G401 (cell line): Measurements from ENCODE around the gene ESPL1. TPM values are rescaled to one million over a fixed set of nuclear protein-coding genes. Genes with fewer than 3 reads are reported as not detected.
A peak's percentile ranks its signal among the peaks of the same experiment; 100 is the strongest.

Source experiments
- DNase-seq: peaks from one replicate; pipeline ENCODE4 v3.0.0-alpha.2; 2015; ENCODE audit warnings: low spot score
- in situ Hi-C: cut with HindIII; loops from 2 replicates; pipeline ENCODE4 v1.10.0; 2016; ENCODE audit warnings: low sequenced_read_pairs, mixed read lengths
- total RNA-seq: library from RNA; depleted of rRNA; stranded (reverse); fragments of >200 nt; shearing (Covaris generic); gene quantifications from 2 replicates; pipeline ENCODE4 v1.2.3, GENCODE V29; 2014

ESPL1 gene
- total RNA-seq, 1 experiment from 2014 or later, result 21.8 TPM

DNA sequence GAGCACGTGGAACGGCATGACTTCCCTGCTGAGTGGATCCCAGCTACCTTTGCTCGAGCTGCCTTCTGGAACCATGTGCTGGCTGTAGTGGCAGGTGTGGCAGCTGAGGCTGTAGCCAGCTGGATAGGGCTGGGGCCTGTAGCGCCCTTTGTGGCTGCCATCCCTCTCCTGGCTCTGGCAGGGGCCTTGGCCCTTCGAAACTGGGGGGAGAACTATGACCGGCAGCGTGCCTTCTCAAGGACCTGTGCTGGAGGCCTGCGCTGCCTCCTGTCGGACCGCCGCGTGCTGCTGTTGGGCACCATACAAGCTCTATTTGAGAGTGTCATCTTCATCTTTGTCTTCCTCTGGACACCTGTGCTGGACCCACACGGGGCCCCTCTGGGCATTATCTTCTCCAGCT is 14.8 kb upstream of the ESPL1 start:
- in situ Hi-C loops, result no loop called here

DNA sequence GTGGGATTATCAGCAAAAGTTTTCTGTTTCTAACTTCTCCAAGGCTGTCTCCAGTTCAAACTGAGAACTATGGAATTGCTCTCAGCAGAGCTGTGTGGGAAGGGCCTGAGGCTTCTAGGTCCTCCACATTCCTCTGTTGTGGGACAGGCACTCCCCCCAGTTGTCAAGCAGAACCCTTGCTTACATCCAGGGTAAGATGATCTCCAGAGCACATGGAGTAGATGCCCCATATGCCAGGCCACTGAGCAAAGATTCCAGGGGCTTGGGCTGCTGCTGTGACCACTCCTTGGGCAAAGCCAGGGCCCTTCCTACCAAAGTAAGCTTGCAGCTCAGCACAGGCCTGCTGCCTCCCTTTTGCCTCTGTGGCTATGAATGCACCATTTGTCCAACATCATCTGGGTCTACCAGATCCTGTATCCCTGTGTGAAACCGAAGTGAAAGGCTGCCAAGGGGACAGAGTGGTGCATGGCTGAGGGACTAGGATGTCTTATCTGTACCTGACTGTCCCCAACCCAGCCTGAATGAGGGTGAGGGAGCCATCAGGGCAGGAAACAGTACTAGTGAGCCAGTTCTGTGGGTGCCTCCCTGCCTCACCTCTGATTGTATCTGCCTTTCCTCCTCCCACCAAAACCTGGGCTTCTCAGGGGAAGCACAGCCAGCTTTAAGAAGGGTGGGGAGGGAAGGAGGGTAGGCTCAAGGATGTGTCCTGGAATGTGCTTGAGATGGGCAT is 13.1 kb upstream of the ESPL1 start:
- no peak for DNase-seq
- in situ Hi-C loops, result no loop called here

More for the DNA sequence above, 14.8 kb upstream of the ESPL1 start:
- DNase-seq, result no peak

DNA sequence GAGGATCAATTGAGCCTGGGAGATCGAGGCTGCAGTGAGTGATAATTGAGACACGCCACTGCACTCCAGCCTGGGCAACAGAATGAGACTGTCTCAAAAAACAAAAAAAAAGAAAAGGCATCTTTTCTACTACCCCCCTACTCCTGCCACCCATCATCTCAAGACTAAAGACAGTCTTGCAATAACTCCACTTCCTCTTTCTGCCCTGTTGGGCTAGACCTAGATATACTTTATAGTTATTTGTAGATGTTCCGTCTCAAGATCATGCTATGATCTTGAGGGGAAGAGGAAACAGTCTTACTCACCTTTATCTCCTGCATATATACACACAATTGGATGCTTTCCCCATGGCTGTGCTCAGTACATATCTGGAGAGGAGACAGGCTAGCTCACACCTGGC is 12.1 kb upstream of the ESPL1 start:
- in situ Hi-C loops, result no loop called here
- no peak for DNase-seq

DNA sequence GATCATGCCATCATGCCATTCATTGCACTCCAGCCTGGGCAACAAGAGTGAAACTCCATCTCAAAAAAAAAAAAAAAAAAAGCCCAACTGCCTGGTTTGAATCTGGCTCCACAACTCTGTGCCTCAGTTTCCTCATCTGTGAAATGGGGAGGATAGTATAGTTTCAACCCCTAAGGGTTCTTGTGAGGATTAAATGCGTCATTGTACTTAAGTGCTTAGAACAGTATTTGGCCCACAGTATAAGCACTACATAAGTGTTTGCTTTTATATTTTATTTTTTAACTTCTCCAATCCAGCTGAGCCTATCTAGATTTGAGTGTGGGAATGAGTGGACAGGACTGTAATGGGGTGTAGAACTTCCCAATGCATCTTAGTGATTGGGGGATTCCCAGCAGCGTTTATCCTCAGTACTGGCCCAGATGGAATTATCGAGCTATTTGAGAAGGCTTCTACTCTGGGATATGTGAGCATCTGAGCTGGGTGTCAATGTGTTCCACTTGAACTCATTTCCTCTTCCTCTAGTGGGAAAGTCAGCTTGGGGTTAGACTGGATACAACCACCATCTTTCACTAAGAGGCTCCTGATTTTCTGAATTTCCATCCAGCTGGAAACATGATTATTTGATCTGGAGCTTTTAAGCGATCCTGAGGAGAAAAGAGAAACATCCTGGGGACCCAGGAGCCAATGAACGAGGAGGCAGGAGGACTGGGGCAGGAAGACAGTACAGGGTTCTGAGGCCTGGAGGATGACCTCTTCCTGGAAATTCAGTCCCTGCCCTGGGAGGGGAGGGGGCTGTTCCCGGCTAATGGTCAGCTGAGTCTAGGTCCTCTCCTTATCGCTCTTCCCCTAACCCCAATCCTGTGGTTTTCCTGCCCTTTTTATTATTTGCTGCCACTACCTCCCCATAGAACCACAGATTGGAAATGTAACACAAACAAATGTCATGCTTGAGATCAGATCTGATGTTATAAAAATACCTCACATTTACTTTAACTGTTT is 9.3 kb upstream of the ESPL1 start:
- DNase-seq, result no peak
- in situ Hi-C loops, result no loop called here

DNA sequence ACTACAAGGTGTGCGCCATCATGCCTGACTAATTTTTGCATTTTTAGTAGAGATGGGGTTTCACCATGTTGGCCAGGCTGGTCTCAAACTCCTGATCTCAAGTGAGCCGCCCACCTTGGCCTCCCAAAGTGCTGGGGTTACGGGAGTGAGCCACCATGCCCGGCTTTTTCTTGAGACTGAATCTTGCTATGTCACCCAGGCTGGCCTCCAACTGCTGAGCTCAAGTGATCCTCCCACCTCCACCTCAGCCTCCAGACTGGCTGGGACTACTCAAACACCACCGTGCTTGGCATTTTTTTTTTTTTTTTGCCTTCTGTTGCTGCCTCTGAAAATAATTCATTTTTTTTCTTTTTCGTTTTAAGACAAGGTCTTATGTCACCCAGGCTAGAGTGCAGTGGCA is 8.2 kb upstream of the ESPL1 start:
- in situ Hi-C loops, result no loop called here

DNA sequence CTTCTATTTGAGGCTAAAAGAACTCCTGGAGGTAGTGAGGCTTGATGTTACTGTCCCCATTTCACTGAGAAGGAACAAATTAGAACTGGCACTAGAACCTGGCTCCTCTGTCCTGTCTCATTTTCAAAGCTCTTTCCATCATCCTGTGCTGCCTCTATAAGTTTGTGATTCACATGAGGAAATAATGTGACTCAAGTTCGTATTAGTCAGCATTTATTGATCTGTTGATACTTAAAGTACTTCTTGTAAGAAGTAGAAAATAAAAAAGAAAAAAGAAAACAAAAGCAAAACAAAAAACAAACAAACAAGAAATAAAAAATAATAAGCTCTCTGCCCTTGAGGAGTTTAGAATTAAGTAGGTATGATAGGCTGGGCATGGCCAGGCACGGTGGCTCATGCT is 2.3 kb upstream of the ESPL1 start:
- in situ Hi-C loops, result no loop called here
- no peak for DNase-seq

More for the DNA sequence above, 8.2 kb upstream of the ESPL1 start:
- DNase-seq, result no peak

DNA sequence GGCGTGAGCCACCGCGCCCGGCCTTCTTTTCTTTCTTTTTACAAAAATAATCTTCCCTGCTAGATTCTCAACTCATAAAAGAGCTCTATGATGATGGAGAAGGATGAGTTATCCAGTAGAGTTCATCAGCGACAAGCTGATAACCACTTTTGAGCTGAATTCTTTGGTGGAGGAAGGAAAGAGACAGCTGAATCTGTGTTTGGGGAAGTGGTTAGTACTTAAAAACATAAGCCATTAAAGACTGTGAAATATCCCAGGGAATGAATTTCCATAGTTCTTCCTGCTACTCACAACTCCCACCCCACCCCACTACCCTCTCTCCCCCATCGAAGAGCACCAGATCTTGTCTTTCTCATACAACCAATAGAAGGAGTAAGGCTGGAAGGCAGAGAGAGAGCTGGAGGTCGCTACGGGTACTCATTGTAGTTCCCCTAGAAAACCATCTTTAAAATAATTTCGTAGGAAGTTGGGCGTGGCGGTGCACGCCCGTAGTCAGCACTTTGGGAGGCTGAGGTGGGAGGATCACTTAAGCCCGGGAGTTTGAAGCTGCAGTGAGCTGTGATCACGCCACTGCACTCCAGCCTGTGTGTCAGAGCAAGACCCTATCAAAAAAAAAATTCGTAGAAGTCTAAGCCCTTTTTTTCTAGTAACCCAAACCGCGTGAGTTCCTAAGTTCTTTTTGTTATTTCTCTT is 647 bp upstream of the ESPL1 start:
- in situ Hi-C loops, result no loop called here
- DNase-seq, result no peak

DNA sequence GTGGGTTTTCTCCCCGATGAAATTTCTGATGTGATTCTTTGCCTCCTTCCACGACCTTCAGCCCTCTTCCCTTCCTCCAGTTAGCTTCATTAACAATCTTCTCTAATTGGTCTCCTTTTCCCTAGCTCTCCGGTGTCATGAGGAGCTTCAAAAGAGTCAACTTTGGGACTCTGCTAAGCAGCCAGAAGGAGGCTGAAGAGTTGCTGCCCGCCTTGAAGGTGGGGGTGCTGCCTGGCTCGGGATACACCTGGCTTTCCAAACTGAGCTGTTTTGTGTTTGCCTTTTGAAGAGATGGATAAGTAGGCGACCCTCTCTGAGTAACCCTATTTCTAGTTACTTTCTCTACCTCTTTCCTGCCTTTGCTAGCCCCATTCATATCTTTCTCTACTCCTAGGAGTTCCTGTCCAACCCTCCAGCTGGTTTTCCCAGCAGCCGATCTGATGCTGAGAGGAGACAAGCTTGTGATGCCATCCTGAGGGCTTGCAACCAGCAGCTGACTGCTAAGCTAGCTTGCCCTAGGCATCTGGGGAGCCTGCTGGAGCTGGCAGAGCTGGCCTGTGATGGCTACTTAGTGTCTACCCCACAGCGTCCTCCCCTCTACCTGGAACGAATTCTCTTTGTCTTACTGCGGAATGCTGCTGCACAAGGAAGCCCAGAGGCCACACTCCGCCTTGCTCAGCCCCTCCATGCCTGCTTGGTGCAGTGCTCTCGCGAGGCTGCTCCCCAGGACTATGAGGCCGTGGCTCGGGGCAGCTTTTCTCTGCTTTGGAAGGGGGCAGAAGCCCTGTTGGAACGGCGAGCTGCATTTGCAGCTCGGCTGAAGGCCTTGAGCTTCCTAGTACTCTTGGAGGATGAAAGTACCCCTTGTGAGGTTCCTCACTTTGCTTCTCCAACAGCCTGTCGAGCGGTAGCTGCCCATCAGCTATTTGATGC is 797 bp downstream of the ESPL1 start:
- DNase-seq, result no peak
- in situ Hi-C loops, result no loop called here

DNA sequence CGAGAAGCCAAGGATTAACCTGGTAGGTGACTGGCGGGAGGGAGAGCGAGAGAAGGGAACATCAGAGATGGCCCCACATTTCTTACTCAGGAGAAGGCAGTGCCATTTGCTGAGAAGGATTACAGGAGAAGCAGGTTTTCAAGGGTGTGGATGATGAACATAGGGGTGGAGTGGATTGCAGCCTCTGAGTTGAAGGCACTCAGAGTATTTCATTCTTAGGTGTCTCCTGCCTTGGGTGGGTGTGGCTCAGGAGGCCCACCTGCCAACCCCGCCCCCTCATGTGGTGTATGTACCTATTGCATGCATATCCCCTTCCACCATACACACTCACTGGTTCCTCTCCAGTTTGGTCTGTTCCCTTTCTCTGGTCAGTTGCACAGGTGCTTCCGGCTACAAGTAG is 6.3 kb downstream of the ESPL1 start:
- in situ Hi-C loops, result no loop called here
- no peak for DNase-seq

DNA sequence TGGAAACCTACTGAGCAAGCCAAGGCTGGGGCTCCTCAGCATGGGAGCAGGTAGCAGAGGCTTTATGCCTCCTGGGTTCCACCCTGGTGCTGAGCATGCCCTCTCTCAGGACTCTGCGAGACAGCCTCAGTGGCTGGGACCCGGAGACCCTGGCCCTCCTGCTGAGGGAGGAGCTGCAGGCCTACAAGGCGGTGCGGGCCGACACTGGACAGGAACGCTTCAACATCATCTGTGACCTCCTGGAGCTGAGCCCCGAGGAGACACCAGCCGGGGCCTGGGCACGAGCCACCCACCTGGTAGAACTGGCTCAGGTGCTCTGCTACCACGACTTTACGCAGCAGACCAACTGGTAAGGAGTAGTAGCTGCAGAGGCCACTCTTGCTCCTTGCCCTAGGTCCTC is 8.4 kb downstream of the ESPL1 start:
- in situ Hi-C loops, result no loop called here
- DNase-seq, result no peak

DNA sequence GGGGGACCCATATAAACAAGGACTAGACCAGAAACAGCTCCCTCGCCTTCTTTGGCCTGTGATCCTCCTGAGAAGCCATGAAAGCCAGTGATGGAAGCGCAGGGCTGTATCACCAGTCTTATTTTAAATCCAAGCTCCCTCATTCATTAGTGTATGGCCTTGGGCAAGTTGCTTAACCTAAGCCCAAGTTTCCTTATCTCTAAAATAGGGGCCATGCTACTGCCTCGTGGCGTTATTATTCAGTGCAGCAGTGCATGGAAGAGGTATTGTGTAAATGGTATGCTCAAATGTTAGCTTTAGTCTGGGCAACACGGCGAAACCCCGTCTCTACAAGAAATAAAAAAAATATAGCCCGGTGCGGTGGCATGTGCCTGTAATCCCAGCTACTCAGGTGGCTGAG is 9.9 kb downstream of the ESPL1 start:
- DNase-seq, result no peak
- in situ Hi-C loops, result no loop called here

DNA sequence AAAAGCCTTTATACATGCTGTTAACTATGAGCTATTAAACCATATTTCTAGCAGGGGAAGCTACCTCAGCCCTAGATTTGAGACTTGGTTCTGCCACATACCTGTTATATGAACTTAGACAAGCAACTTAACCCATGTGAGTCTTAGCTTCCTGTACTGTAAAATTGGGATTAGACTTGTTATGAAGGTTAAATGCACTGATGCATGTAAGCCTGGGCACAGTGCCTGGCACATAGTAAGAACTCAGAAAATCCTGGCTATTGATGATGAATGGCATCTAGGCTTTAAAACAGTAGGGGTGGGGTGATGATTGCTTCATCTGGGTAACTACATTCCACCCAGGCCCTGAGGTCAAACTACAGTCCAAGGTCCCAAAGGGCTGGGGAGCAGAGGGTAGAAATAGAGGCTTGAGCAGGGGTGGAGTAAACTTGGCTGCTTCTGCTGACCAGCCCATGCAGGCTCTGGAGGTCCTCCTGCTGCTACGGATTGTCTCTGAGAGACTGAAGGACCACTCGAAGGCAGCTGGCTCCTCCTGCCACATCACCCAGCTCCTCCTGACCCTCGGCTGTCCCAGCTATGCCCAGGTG is 11.3 kb downstream of the ESPL1 start:
- no peak for DNase-seq
- in situ Hi-C loops, result no loop called here

DNA sequence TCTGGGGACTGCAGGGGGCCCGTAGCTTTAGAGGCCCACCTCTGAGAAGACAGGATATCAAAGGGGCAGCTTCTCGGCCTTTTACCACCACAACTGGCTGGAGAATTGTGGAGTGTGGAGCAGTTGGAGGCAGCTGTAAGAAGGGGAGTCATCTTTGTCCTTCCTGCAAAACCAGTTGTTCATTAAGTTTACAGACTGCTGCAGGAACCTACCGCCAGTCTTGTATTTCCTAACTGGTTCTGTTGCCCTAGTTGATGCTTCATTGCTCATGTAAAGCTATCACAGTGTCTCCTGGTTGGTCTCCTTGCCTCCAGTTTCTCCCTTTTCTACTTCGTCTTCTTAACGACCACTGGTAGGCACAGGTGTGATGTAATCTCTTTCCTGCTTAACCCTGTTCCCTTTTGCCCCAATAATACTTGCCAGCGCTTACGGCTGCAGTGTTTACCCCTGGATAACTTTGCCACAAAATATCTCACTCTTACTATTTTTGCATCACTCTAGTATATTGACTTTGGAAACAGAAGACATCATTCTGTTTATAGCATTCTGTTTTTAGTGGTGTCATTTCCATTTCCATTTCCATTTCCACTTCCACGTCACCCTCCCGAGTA is 11.9 kb downstream of the ESPL1 start:
- DNase-seq, result no peak
- in situ Hi-C loops, result loop anchor here (10.0 kb wide), 1 partner anchor 65 kb away; no protein-coding TSS in a partner anchor

DNA sequence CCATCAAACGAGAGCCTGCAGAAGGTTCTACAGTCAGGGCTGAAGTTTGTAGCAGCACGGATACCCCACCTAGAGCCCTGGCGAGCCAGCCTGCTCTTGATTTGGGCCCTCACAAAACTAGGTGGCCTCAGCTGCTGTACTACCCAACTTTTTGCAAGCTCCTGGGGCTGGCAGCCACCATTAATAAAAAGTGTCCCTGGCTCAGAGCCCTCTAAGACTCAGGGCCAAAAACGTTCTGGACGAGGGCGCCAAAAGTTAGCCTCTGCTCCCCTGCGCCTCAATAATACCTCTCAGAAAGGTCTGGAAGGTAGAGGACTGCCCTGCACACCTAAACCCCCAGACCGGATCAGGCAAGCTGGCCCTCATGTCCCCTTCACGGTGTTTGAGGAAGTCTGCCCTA is 18.3 kb downstream of the ESPL1 start:
- no peak for DNase-seq
- in situ Hi-C loops, result loop anchor here (10.0 kb wide), 1 partner anchor 72 kb away; no protein-coding TSS in a partner anchor

DNA sequence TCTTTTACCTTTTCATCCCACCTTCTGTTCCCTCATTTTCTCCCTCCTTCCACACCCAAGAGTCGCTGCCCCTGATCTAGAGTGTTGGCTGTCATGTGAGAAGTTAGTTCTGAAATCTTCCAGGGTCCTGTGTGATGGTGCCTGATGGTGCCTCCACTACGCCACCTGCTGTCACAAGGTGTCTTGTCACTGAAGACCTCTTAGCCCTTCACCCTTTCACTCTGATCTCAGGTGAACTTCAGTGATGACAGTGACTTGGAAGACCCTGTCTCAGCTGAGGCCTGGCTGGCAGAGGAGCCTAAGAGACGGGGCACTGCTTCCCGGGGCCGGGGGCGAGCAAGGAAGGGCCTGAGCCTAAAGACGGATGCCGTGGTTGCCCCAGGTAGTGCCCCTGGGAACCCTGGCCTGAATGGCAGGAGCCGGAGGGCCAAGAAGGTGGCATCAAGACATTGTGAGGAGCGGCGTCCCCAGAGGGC is 19.7 kb downstream of the ESPL1 start:
- peak; percentile 68 for DNase-seq
- in situ Hi-C loops, result loop anchor here (10.0 kb wide), 1 partner anchor 73 kb away; no protein-coding TSS in a partner anchor

DNA sequence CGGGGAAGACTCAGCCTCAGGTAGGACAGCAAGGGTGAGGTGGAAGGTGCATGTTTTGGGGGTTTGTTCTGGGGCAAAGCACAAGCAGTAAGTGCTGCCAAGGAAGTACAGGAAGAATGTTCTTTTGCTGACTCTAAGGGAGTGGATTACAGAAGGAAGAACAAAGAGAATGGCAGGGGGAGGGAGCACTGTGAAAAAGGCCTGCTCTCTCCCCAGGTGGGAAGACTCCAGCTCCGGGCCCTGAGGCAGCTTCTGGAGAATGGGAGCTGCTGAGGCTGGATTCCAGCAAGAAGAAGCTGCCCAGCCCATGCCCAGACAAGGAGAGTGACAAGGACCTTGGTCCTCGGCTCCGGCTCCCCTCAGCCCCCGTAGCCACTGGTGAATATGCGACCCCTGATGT is 20.2 kb downstream of the ESPL1 start:
- in situ Hi-C loops, result loop anchor here (10.0 kb wide), 1 partner anchor 74 kb away; no protein-coding TSS in a partner anchor
- DNase-seq, result no peak

DNA sequence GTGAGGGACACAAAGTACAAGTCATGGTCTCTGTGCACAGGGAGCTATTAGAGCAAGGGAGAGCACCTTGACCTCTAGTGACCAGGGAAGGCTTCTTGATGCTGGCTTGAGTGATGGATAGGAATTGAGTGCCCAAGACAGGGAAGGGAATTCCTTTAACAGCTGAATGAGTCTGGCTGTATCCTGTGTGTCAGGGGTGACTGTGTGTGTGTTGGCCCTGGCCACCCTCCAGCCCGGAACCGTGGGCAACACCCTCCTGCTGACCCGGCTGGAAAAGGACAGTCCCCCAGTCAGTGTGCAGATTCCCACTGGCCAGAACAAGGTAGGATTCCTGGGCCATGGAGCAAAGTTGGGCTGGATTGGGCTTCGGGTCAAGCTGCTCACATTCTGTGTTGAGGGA is 21.8 kb downstream of the ESPL1 start:
- in situ Hi-C loops, result loop anchor here (10.0 kb wide), 1 partner anchor 75 kb away; no protein-coding TSS in a partner anchor
- no peak for DNase-seq

DNA sequence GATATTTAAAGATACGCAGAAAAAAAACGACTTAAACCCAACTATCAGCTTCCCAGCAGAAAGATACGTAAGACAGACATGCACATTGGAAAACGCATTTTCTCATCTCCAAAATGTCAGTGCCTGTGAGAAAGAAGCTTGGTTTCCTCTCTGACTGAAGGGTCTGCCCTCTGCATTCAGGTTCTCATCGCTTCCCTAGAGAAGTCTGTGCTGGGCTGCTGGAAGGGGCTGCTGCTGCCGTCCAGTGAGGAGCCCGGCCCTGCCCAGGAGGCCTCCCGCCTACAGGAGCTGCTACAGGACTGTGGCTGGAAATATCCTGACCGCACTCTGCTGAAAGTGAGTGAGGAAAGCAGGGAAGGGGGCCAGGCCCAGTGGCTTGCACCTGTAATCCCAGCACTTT is 22.6 kb downstream of the ESPL1 start:
- DNase-seq, result no peak
- in situ Hi-C loops, result no loop called here
